NT2/D1 (cell line): ENCODE results near the gene NTRK2.

Experiments used
- DNase-seq: peaks from one replicate; pipeline ENCODE4 v3.0.0-alpha.2; 2011; ENCODE audit warnings: low read depth, low spot score
- H3K27me3 ChIP-seq: 2 replicates; pipeline ENCODE4 v1.6.0; 2011; ENCODE audit warnings: mild to moderate bottlenecking; ENCODE audit not compliant: insufficient read length, insufficient read depth
- H3K36me3 ChIP-seq: 2 replicates; pipeline ENCODE4 v1.6.1; 2011; ENCODE audit warnings: mild to moderate bottlenecking, low read length, mixed read lengths; ENCODE audit not compliant: insufficient read depth, insufficient read length
- H3K4me1 ChIP-seq: 2 replicates; pipeline ENCODE4 v1.5.1; 2011; ENCODE audit not compliant: insufficient read depth, insufficient read length
- H3K4me3 ChIP-seq: 2 replicates; pipeline ENCODE4 v1.5.1; 2011; ENCODE audit warnings: low read depth; ENCODE audit not compliant: insufficient read length
- H3K9ac ChIP-seq: 2 replicates; pipeline ENCODE4 v1.6.0; 2011; ENCODE audit warnings: low read depth; ENCODE audit not compliant: insufficient read length
- H3K9me3 ChIP-seq: 2 replicates; pipeline ENCODE4 v1.5.1; 2011; ENCODE audit warnings: mild to moderate bottlenecking, low read length; ENCODE audit not compliant: insufficient read depth
- SUZ12 ChIP-seq: IDR thresholded peaks from 2 replicates; pipeline ENCODE4 v1.6.1; 2011; ENCODE audit not compliant: insufficient read length, insufficient read depth; ENCODE audit errors: extremely low read depth
- YY1 ChIP-seq: IDR thresholded peaks from 2 replicates; pipeline ENCODE4 v1.6.1; 2011; ENCODE audit not compliant: insufficient read length, insufficient read depth
- ZNF274 ChIP-seq: IDR thresholded peaks from 2 replicates; pipeline ENCODE4 v1.6.1; 2011; ENCODE audit warnings: mild to moderate bottlenecking, low read depth, low read length

The NTRK2 gene

GRCh38 chr9:84917366-84918070, 248.0 kb downstream of the NTRK2 start:
- no peak for DNase-seq
- TF ChIP-seq YY1 (no peak), SUZ12 (no peak), ZNF274 (no peak)
- Histone ChIP-seq H3K27me3 (no peaks in the 10 kb centered on the region), H3K4me3 (no peak overlapping the region), H3K9ac (no peak overlapping the region), H3K4me1 (no peaks in the 10 kb centered on the region), H3K9me3 (no peaks in the 10 kb centered on the region), H3K36me3 (no peaks in the 10 kb centered on the region)

GRCh38 chr9:84919440-84919839, 249.9 kb downstream of the NTRK2 start:
- no peaks in the 10 kb centered on the region for H3K4me1 ChIP-seq
- DNase-seq: no peak
- H3K9ac ChIP-seq: no peak overlapping the region
- H3K9me3 ChIP-seq: no peaks in the 10 kb centered on the region
- no peaks in the 10 kb centered on the region for H3K36me3 ChIP-seq
- H3K27me3 ChIP-seq: no peaks in the 10 kb centered on the region
- TF ChIP-seq ZNF274 (no peak), YY1 (no peak), SUZ12 (no peak)
- H3K4me3 ChIP-seq: no peak overlapping the region

DNA sequence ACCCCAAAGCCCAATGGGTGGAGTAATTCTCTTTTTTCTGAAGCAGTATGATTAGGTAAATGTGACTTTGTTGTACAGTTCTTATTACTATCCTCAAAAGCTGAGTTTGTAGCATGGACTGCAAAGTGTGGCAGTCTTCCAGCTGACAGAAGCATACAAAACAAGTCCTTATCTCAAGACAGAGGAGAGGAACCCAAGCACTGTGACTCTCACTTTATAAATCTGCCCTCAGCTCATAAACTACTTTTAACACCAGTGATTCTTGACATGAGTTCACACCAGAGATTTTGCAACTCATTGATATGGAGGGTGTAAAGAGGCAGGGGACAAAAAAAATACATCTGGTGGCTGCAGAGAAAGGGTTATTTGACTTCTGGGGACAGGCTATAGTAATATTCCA, 251.6 kb downstream of the NTRK2 start:
- no peak for TF ChIP-seq YY1
- no peak for TF ChIP-seq ZNF274
- TF ChIP-seq SUZ12: no peak

DNA sequence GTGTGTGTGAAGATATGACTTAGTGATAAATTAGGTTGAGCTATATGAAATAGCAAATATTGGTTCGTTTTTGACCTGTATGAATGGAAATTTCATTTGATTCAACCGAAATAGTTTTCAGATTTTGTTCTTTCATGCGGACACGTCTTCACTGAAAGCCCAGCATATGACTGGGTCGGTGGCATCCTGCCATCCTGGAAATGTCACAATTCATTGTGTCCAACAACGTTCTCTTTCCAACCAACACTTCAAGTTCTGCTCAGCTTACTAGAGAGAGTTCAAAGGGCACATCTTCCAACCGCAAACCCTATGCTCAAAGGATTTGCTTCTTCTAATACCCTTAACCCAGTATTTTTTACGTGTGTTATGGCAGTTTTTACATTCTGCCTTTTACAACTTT, 252.5 kb downstream of the NTRK2 start:
- no peak overlapping the region for H3K4me3 ChIP-seq
- DNase-seq: no peak
- no peak for TF ChIP-seq SUZ12
- TF ChIP-seq YY1: no peak
- no peaks in the 10 kb centered on the region for H3K4me1 ChIP-seq
- H3K9me3 ChIP-seq: no peaks in the 10 kb centered on the region
- no peaks in the 10 kb centered on the region for H3K36me3 ChIP-seq
- H3K9ac ChIP-seq: no peak overlapping the region
- H3K27me3 ChIP-seq: no peaks in the 10 kb centered on the region

More for the DNA sequence above, 251.6 kb downstream of the NTRK2 start:
- H3K4me1 ChIP-seq: no peaks in the 10 kb centered on the region
- H3K27me3 ChIP-seq: no peaks in the 10 kb centered on the region
- no peak overlapping the region for H3K9ac ChIP-seq
- no peak overlapping the region for H3K4me3 ChIP-seq
- H3K36me3 ChIP-seq: no peaks in the 10 kb centered on the region
- no peaks in the 10 kb centered on the region for H3K9me3 ChIP-seq
- no peak for DNase-seq

- no peak overlapping the region for H3K9ac ChIP-seq
- DNase-seq: no peak
- no peaks in the 10 kb centered on the region for H3K4me1 ChIP-seq
- no peaks in the 10 kb centered on the region for H3K9me3 ChIP-seq
- TF ChIP-seq SUZ12: no peak
- no peak for TF ChIP-seq YY1
- no peak for TF ChIP-seq ZNF274
- H3K27me3 ChIP-seq: no peaks in the 10 kb centered on the region
- H3K4me3 ChIP-seq: no peak overlapping the region
- no peaks in the 10 kb centered on the region for H3K36me3 ChIP-seq
These were observed 254.7 kb downstream of the NTRK2 start for GRCh38 chr9:84924266-84924665.

GRCh38 chr9:84925225-84925872, 255.8 kb downstream of the NTRK2 start:
- H3K4me1 ChIP-seq: no peaks in the 10 kb centered on the region
- no peak overlapping the region for H3K4me3 ChIP-seq
- TF ChIP-seq YY1: no peak
- no peak for TF ChIP-seq SUZ12
- TF ChIP-seq ZNF274: no peak
- no peak overlapping the region for H3K9ac ChIP-seq
- H3K36me3 ChIP-seq: no peaks in the 10 kb centered on the region
- DNase-seq: no peak
- no peaks in the 10 kb centered on the region for H3K27me3 ChIP-seq
- no peaks in the 10 kb centered on the region for H3K9me3 ChIP-seq

DNA sequence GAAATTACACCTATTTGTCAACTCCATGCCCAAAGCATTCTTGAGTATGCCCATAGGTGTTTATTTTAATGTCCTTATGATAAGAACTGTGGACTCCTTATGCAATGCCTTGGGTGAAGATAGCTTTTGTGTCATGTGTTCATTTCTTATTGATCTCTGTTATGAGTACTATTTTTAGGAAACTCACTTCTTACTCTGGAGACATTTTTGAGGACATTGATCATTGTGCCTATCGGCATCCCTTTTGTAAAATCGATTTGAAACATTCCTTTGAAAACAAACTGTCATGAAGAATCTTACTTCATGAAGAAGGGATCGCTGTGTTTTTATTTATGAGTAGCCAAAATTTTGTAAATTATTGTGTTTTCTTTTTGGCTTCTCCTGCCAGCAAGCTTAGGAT, 257.3 kb downstream of the NTRK2 start:
- TF ChIP-seq ZNF274 (no peak), SUZ12 (no peak), YY1 (no peak)
- Histone ChIP-seq H3K9ac (no peak overlapping the region), H3K4me3 (no peak overlapping the region), H3K4me1 (no peaks in the 10 kb centered on the region), H3K27me3 (no peaks in the 10 kb centered on the region), H3K36me3 (no peaks in the 10 kb centered on the region), H3K9me3 (no peaks in the 10 kb centered on the region)
- DNase-seq: no peak
